Measurements from ENCODE around the gene TUBGCP2.

Gene TUBGCP2

GRCh38 chr10:133299738-133300137 lies 8.9 kb downstream of the TUBGCP2 start:
- DNase-seq, result no peak

- DNase-seq, result no peak
Observed at GRCh38 chr10:133299224-133299623, 9.4 kb downstream of the TUBGCP2 start.

GRCh38 chr10:133298466-133298865 lies 10.2 kb downstream of the TUBGCP2 start:
- DNase-seq, result no peak

- DNase-seq, result no peak
Observed at GRCh38 chr10:133297504-133297903, 11.2 kb downstream of the TUBGCP2 start.

GRCh38 chr10:133295426-133296320 lies 13.0 kb downstream of the TUBGCP2 start:
- DNase-seq, result no peak

- no peak for DNase-seq
Observed at GRCh38 chr10:133294189-133294588, 14.5 kb downstream of the TUBGCP2 start.

GRCh38 chr10:133293810-133294119 lies 14.9 kb downstream of the TUBGCP2 start:
- no peak for DNase-seq

GRCh38 chr10:133292919-133293809 lies 15.5 kb downstream of the TUBGCP2 start:
- DNase-seq, result no peak

- DNase-seq, result no peak
Observed at GRCh38 chr10:133289761-133290160, 18.9 kb downstream of the TUBGCP2 start.

GRCh38 chr10:133287832-133288500 lies 20.7 kb downstream of the TUBGCP2 start:
- no peak for DNase-seq

GRCh38 chr10:133286366-133286765 lies 22.3 kb downstream of the TUBGCP2 start:
- no peak for DNase-seq

GRCh38 chr10:133285217-133285616 lies 23.5 kb downstream of the TUBGCP2 start:
- no peak for DNase-seq

GRCh38 chr10:133283931-133284330 lies 24.7 kb downstream of the TUBGCP2 start:
- no peak for DNase-seq

- no peak for DNase-seq
Observed at GRCh38 chr10:133282846-133283390, 25.8 kb downstream of the TUBGCP2 start.

- no peak for DNase-seq
Observed at GRCh38 chr10:133281628-133282372, 26.9 kb downstream of the TUBGCP2 start.

GRCh38 chr10:133281084-133281483 lies 27.6 kb downstream of the TUBGCP2 start:
- DNase-seq, result no peak

- DNase-seq, result no peak
Observed at GRCh38 chr10:133280391-133281059, 28.1 kb downstream of the TUBGCP2 start.

- no peak for DNase-seq
Observed at GRCh38 chr10:133279326-133280226, 29.1 kb downstream of the TUBGCP2 start.

GRCh38 chr10:133278577-133279265 lies 30.0 kb downstream of the TUBGCP2 start:
- no peak for DNase-seq

GRCh38 chr10:133277993-133278576 lies 30.6 kb downstream of the TUBGCP2 start:
- DNase-seq, result no peak
